Muscle of leg (tissue), 16 donors: ENCODE results near the gene LDLRAP1. TPM values are rescaled to one million over a fixed set of nuclear protein-coding genes. Genes with fewer than 3 reads are reported as not detected.

Experiments used
- DNase-seq: peaks from one replicate; pipeline ENCODE4 v3.0.0; 2013
- H3K27ac ChIP-seq: one replicate; pipeline ENCODE4 v1.5.1; 2013; ENCODE audit warnings: mild to moderate bottlenecking, low read length, control low read depth
- H3K27me3 ChIP-seq: one replicate; pipeline ENCODE4 v1.6.1; 2013; ENCODE audit warnings: low read length; ENCODE audit not compliant: control insufficient read depth, insufficient read depth
- H3K36me3 ChIP-seq: one replicate; pipeline ENCODE4 v1.6.1; 2013; ENCODE audit warnings: low read length; ENCODE audit not compliant: control insufficient read depth, insufficient read depth
- H3K4me1 ChIP-seq: one replicate; pipeline ENCODE4 v1.6.1; 2013; ENCODE audit warnings: low read length; ENCODE audit not compliant: control insufficient read depth, insufficient read depth
- H3K4me3 ChIP-seq: one replicate; pipeline ENCODE4 v1.5.1; 2013; ENCODE audit warnings: low read length, control low read depth
- H3K9me3 ChIP-seq: replicated peaks from 2 replicates; pipeline ENCODE4 v1.6.1; 2013; ENCODE audit warnings: low read depth, low read length; ENCODE audit not compliant: control insufficient read depth
- WGBS: methylation state at CpG from one replicate; pipeline ENCODE4 v1.1.5; 2013; ENCODE audit warnings: missing lambda C conversion rate; ENCODE audit not compliant: insufficient coverage; 5-methylcytosine and 5-hydroxymethylcytosine counted together
- long read RNA-seq, 11 donors: transcript quantifications; one replicate each; lab custom pipeline, GENCODE V29; 2026
- polyA plus RNA-seq, 8 donors: library from polyadenylated mRNA; unstranded; fragments of 120-200 nt; gene quantifications; one replicate each; pipeline versions ENCODE4 v1.2.1 to v1.2.3, GENCODE V29; 2013; ENCODE audit warnings: inconsistent platforms in 1 of 8, low replicate concordance in 1 of 8; ENCODE audit not compliant: insufficient read length in 8 of 8, insufficient read depth in 1 of 8
- total RNA-seq: library from RNA; stranded (reverse); fragments of 120-200 nt; gene quantifications from one replicate; pipeline ENCODE4 v1.2.4, GENCODE V29; 2013

Gene LDLRAP1
- total RNA-seq (7.0 TPM), polyA plus RNA-seq (10 to 100 TPM; 12.5 to 17.3 (median 14.1) TPM)
- long read RNA-seq, donor 1, partial matches to known transcripts: 0 of 1 reads
- long read RNA-seq, donor 1, other reads (novel, unspliced or antisense): 0 of 1 reads
- long read RNA-seq, donor 2, partial matches to known transcripts: 0 of 3 reads
- long read RNA-seq, donor 2, other reads (novel, unspliced or antisense): 0 of 3 reads
- long read RNA-seq, donor 3, transcript LDLRAP1-201 (9 exons, 2,940 nt): major isoform, 7 of 13 reads
- long read RNA-seq, donor 3, partial matches to known transcripts: 6 of 13 reads
- long read RNA-seq, donor 3, other reads (novel, unspliced or antisense): 0 of 13 reads
- long read RNA-seq, donor 4, partial matches to known transcripts: 0 of 1 reads
- long read RNA-seq, donor 4, other reads (novel, unspliced or antisense): 0 of 1 reads
- long read RNA-seq, donor 5, transcript LDLRAP1-201 (9 exons, 2,940 nt): major isoform, 7 of 7 reads
- long read RNA-seq, donor 5, partial matches to known transcripts: 0 of 7 reads
- long read RNA-seq, donor 5, other reads (novel, unspliced or antisense): 0 of 7 reads
- long read RNA-seq, donor 6, partial matches to known transcripts: 0 of 4 reads
- long read RNA-seq, donor 6, other reads (novel, unspliced or antisense): 0 of 4 reads
- long read RNA-seq, donor 7, partial matches to known transcripts: 0 of 1 reads
- long read RNA-seq, donor 7, other reads (novel, unspliced or antisense): 0 of 1 reads
- long read RNA-seq, donor 8, partial matches to known transcripts: 0 of 2 reads
- long read RNA-seq, donor 8, other reads (novel, unspliced or antisense): 0 of 2 reads
- long read RNA-seq, donor 9, partial matches to known transcripts: 0 of 2 reads
- long read RNA-seq, donor 9, other reads (novel, unspliced or antisense): 0 of 2 reads
- long read RNA-seq, donor 10: 0 reads
- long read RNA-seq, donor 11, partial matches to known transcripts: 0 of 1 reads
- long read RNA-seq, donor 11, other reads (novel, unspliced or antisense): 0 of 1 reads

- no peaks in the 10 kb centered on the region for H3K36me3 ChIP-seq
- H3K9me3 ChIP-seq: no peaks in the 10 kb centered on the region
- peak within 1 kb of the TSS; percentile 58 for H3K4me3 ChIP-seq
- H3K4me1 ChIP-seq: peaks cover 29% of the 10 kb centered on the region
- WGBS: under 1% methylated on average over 94 of the region's 99 CpGs
- peak; percentile 89 for DNase-seq
- peak within 1 kb of the TSS; percentile 42 for H3K27ac ChIP-seq
- H3K27me3 ChIP-seq: no peaks in the 10 kb centered on the region
These were observed at the start of gene LDLRAP1 for GRCh38 chr1:25543425-25544242. Gene LDLRAP1 (plus strand): TSS chr1:25543606. CDS start chr1:25543699, 93 bp downstream.

DNA sequence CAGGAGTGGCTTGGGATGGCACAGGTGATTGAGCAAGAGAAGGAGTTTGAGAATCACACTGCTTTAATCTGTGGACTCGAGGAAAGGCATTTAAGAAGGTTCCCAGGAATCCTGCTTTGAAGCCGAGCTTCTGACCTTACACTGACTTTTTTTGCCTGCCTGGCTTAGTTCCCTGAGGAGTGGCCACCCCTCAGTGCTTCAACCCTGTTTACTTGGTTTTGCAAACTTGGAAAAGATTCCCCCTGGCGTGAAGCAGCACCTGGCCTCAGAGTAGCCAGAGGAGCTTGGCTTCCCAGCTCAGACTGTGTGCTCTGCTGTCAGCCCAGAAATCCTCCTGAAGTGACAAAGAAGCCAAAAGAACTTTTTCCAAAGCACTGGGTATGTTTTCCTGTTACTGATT is 48.5 kb upstream of the LDLRAP1 start:
- WGBS: 71% methylated on average over 3 of the region's 3 CpGs
- no peaks in the 10 kb centered on the region for H3K27me3 ChIP-seq
- peaks cover 49% of the 10 kb centered on the region for H3K36me3 ChIP-seq
- no peak overlapping the region for H3K27ac ChIP-seq
- no peaks in the 10 kb centered on the region for H3K9me3 ChIP-seq
- H3K4me3 ChIP-seq: no peak overlapping the region
- DNase-seq: no peak
- no peaks in the 10 kb centered on the region for H3K4me1 ChIP-seq

- no peak for DNase-seq
- no peak overlapping the region for H3K4me3 ChIP-seq
- no peak overlapping the region for H3K27ac ChIP-seq
- no peaks in the 10 kb centered on the region for H3K9me3 ChIP-seq
- no peaks in the 10 kb centered on the region for H3K27me3 ChIP-seq
- H3K36me3 ChIP-seq: peaks cover 25% of the 10 kb centered on the region
- WGBS: no CpG with 5 or more reads among the region's 1 CpG
- H3K4me1 ChIP-seq: peaks cover 5% of the 10 kb centered on the region
These were observed 42.7 kb upstream of the LDLRAP1 start for GRCh38 chr1:25500694-25501093.

GRCh38 chr1:25501235-25502058 is 42.0 kb upstream of the LDLRAP1 start:
- Histone ChIP-seq H3K4me3 (no peak overlapping the region), H3K4me1 (peaks cover 5% of the 10 kb centered on the region), H3K27ac (no peak overlapping the region), H3K36me3 (peaks cover 22% of the 10 kb centered on the region), H3K27me3 (no peaks in the 10 kb centered on the region), H3K9me3 (no peaks in the 10 kb centered on the region)
- no peak for DNase-seq
- WGBS: 40% methylated on average over 4 of the region's 7 CpGs

DNA sequence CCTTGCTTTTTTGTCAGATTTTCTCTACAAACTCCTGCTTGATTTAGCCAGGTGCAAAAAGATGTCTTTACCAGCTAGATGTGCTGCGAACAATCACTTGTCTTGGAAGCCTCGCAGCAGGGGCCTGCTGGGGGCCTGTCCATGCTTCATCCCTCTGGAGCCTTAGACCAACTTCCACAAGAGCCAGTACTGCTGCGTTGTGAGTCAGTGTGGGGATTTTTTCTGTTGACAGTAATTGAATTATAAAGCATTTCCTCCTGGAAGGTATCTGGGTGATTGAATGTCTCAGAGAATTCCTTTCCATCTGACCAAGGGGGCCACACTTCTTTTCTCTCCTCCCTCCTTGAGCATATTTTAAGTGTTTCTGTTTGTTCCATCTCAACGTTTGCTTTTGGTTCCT is 40.4 kb upstream of the LDLRAP1 start:
- Histone ChIP-seq H3K4me1 (peaks cover 5% of the 10 kb centered on the region), H3K9me3 (no peaks in the 10 kb centered on the region), H3K27ac (no peak overlapping the region), H3K4me3 (no peak overlapping the region), H3K36me3 (peaks cover 15% of the 10 kb centered on the region), H3K27me3 (no peaks in the 10 kb centered on the region)
- 57% methylated on average over 2 of the region's 4 CpGs for WGBS
- no peak for DNase-seq

DNA sequence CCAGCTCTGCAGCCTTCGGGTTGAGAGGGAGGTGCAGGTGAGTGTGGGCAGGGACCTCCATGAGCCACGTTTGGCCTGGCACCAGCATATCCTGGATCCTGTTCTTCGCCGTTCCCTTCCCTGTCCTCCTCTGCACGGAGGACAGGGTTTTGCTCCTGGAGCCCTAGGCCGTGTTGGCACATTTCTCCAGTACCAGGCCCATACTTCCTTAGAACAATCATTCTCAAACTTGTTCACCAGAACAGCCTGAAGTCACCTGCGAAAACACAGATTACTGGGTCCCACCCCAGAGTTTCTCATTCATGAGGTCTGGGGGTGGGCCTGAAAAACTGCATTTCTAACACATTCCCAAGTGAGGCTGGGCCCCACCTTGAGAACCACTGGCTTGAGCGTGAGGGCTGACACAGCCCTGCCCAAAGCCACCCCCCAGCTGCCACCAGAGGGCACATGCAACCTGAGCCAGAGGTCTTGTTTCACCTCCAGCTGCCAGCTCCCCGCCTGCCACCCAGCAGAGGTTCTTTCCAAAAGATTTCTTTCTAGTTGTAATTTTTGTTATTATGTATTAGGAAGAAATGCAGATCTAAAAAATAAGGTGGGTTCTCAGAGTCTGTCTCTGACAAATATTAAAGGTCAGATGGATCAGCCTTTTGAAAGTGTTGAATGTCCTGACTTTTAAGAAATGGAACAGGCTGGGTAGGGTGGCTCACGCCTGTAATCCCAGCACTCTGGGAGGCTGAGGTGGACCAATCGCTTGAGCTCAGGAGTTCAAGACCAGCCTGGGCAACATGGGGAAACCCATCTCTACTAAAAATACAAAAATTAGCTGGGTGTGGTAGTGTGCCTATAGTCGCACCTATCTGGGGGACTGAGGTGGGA is 39.6 kb upstream of the LDLRAP1 start:
- H3K4me1 ChIP-seq: peaks cover 5% of the 10 kb centered on the region
- no peaks in the 10 kb centered on the region for H3K27me3 ChIP-seq
- DNase-seq: no peak
- H3K9me3 ChIP-seq: no peaks in the 10 kb centered on the region
- no peak overlapping the region for H3K27ac ChIP-seq
- 81% methylated on average over 8 of the region's 12 CpGs for WGBS
- H3K36me3 ChIP-seq: peaks cover 11% of the 10 kb centered on the region
- no peak overlapping the region for H3K4me3 ChIP-seq

- no peak overlapping the region for H3K4me3 ChIP-seq
- peaks cover 5% of the 10 kb centered on the region for H3K4me1 ChIP-seq
- peaks cover 7% of the 10 kb centered on the region for H3K36me3 ChIP-seq
- no peaks in the 10 kb centered on the region for H3K9me3 ChIP-seq
- no peak overlapping the region for H3K27ac ChIP-seq
- 49% methylated on average over 9 of the region's 9 CpGs for WGBS
- no peak for DNase-seq
- no peaks in the 10 kb centered on the region for H3K27me3 ChIP-seq
These were observed 38.5 kb upstream of the LDLRAP1 start for GRCh38 chr1:25504706-25505595.
